NCI-H146 treated with DMSO at 0.1 percent for 48 hours (cell line): ENCODE measurements around the gene EPHX1.

Experiments
- DNase-seq: peaks from one replicate; lab custom pipeline; 2025; ENCODE audit not compliant: unreplicated experiment; lab: John Stamatoyannopoulos, UW

The EPHX1 gene

GRCh38 chr1:225840713-225841112 lies 30.8 kb downstream of the EPHX1 start:
- no peak for DNase-seq

- no peak for DNase-seq
These were observed 32.1 kb downstream of the EPHX1 start for GRCh38 chr1:225842074-225842473.

GRCh38 chr1:225842788-225843425 lies 33.0 kb downstream of the EPHX1 start:
- no peak for DNase-seq

GRCh38 chr1:225843426-225843795 lies 33.5 kb downstream of the EPHX1 start:
- no peak for DNase-seq

GRCh38 chr1:225844236-225845061 lies 34.5 kb downstream of the EPHX1 start:
- no peak for DNase-seq

- DNase-seq = no peak
These were observed 35.2 kb downstream of the EPHX1 start for GRCh38 chr1:225845097-225845496.

GRCh38 chr1:225845571-225846259 lies 35.8 kb downstream of the EPHX1 start:
- DNase-seq = no peak

- DNase-seq = no peak
These were observed 36.7 kb downstream of the EPHX1 start for GRCh38 chr1:225846331-225847310.

- peak; percentile 88 for DNase-seq
These were observed 37.7 kb downstream of the EPHX1 start for GRCh38 chr1:225847610-225848009.

- DNase-seq = no peak
These were observed 38.4 kb downstream of the EPHX1 start for GRCh38 chr1:225848030-225848955.

- DNase-seq = no peak
These were observed 40.0 kb downstream of the EPHX1 start for GRCh38 chr1:225849925-225850324.

- DNase-seq = no peak
These were observed 40.4 kb downstream of the EPHX1 start for GRCh38 chr1:225850370-225850769.

- DNase-seq = no peak
These were observed 41.9 kb downstream of the EPHX1 start for GRCh38 chr1:225851805-225852204.

- DNase-seq = no peak
These were observed 42.6 kb downstream of the EPHX1 start for GRCh38 chr1:225852413-225853124.

- no peak for DNase-seq
These were observed 43.5 kb downstream of the EPHX1 start for GRCh38 chr1:225853441-225853840.

GRCh38 chr1:225855503-225856300 lies 45.8 kb downstream of the EPHX1 start:
- DNase-seq = no peak

- DNase-seq = no peak
These were observed 47.3 kb downstream of the EPHX1 start for GRCh38 chr1:225857256-225857655.

GRCh38 chr1:225859151-225859550 lies 49.2 kb downstream of the EPHX1 start:
- no peak for DNase-seq
